Inflammatory macrophage treated with lipopolysaccharide for 4 hours (primary cell): ENCODE data around the gene LIMCH1.
"Not testable (repeated sequence)": the region's sequence is repeated elsewhere in the genome, so short reads cannot be mapped to it uniquely, and the experiment has no call there.

ENCODE experiments used
- DNase-seq: peaks from one replicate; pipeline ENCODE4 v3.0.0-alpha.2; 2020

The LIMCH1 gene

GRCh38 chr4:41692717-41693345 is 154.9 kb downstream of the LIMCH1 start:
- peak; percentile 36 for DNase-seq

DNA sequence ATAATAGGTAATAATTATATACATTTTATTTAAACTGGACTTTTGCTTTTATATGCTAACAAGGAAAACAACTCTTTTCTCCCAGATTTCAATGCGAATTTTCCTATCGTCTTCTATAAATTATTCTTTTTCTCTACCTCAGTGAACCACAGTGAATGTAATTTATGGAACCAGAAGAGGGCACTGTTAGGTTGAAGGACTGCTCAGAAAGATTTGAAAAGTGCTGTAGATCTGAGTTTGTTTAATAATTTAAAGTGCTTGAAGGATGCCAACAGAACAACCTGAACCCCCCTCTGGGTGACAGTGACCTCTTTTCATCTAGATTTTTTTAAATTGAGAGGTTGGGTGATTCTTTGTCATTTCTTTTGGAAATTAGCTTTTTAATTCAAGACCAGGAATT is 155.7 kb downstream of the LIMCH1 start:
- DNase-seq: peak; percentile 11

GRCh38 chr4:41696131-41696530 is 158.2 kb downstream of the LIMCH1 start:
- DNase-seq: no peak

GRCh38 chr4:41696763-41697162 is 158.8 kb downstream of the LIMCH1 start:
- DNase-seq: no peak

DNA sequence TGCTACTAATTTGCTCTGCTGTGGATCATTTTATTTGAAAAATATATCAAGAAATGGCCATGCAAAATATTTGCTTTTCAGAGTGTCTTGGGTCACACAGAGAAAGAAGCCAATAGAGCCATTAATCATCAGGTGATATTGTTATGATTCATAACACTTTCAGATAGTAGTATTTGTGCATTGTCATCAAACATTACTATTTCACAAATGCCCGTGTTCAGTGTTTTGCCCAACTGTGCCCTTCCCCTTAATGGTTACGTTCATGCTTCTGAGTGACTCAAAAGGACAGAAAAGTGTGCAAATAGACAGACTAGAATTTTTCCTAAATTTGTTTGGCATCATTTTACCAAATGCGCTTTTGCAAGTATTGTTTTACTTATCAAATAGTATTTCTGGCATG is 164.0 kb downstream of the LIMCH1 start:
- DNase-seq: no peak

DNA sequence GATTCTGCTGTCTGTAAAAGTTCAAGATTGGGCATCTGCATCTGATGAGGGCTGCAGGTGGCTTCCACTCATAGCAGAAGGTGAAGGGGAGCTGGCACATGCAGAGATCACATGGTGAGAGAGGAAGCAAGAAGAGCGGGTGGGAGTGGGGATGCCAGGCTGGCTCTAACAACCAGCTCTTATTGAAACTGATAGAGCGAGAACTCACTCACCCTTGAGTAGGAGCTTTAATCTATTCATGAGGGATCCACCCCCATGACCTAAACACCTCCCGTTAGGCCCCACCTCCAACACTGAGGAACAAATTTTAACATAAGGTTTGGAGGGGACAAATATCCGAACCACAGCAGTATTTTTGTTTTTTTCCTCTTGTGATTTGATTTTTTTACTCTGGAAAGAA is 164.8 kb downstream of the LIMCH1 start:
- no peak for DNase-seq

DNA sequence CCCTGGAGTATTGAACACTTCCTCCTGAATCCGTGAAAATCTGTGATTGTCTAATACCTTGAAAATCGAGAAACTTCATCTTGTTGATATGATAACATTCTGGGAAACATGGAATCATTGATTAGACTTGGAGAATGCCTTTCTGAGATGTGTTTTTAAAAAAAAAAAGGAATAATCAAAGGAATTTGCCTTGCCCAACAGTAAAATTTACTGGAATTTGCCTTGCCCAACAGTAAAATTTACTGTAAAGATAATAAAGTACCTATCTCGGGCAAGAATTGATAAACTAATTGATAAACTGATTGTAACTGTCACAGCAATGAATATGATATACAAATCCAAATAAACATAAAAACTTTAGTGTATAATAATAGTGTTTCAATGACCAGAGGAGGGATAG is 165.8 kb downstream of the LIMCH1 start:
- no peak for DNase-seq

- no peak for DNase-seq
These were observed 172.0 kb downstream of the LIMCH1 start for GRCh38 chr4:41709844-41710481.

GRCh38 chr4:41711654-41712053 is 173.7 kb downstream of the LIMCH1 start:
- DNase-seq: not testable (repeated sequence)

- DNase-seq: no peak
These were observed 174.5 kb downstream of the LIMCH1 start for GRCh38 chr4:41712425-41712824.

- no peak for DNase-seq
These were observed 175.8 kb downstream of the LIMCH1 start for GRCh38 chr4:41713768-41714167.

DNA sequence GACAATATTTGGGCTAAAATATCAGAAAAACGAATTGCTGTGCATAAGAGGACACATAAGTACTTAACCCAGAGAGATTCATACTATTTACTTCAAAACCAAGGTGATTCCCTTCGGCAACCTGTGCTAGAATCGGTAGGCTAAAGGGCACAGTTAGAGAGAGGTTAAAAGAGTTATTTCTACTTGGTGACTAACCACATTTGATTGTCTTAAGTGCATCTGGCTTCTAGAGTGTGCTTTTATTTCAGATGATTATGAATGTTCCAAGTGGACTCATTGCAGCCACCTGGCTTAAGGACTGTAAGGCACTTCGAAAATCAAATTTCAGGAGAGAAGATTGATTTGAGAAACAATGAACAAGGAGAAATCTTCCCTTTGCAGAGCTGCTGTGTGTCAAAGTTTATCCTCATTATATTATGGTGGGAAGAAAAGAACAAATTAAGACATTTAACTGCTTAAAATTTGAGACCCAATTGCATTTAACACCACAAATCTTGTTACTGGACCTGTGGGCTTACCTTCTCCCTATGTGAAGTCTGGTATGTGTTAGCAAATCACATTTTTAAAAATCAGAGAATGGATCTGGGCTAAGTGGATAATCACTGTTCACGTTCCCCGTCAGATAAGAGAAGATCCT is 176.5 kb downstream of the LIMCH1 start:
- DNase-seq: no peak

- DNase-seq: no peak
These were observed 177.2 kb downstream of the LIMCH1 start for GRCh38 chr4:41715155-41715554.

- DNase-seq: no peak
These were observed 180.9 kb downstream of the LIMCH1 start for GRCh38 chr4:41718907-41719306.

- no peak for DNase-seq
These were observed 181.5 kb downstream of the LIMCH1 start for GRCh38 chr4:41719417-41719816.

GRCh38 chr4:41722181-41722580 is 184.2 kb downstream of the LIMCH1 start:
- DNase-seq: no peak

- DNase-seq: no peak
These were observed 185.3 kb downstream of the LIMCH1 start for GRCh38 chr4:41723286-41723685.

DNA sequence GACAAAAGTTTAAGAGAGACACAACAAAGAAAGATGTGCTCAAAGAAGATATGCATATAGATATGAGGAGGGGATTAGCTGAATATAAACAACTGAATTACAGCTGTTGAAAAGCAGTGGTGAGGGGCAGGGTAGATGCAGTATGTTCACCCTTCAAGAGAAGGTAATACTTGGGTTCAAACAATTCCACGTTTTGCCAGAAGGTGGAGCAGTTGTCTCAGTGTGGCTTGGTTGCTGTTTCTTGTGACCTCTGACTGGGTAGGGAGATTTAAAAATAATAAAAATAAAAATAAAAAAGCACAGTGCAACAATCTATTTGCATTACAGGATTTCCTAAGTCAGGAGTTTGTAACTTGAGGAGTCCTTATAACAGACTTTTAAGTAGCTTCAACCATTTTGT is 187.3 kb downstream of the LIMCH1 start:
- no peak for DNase-seq

DNA sequence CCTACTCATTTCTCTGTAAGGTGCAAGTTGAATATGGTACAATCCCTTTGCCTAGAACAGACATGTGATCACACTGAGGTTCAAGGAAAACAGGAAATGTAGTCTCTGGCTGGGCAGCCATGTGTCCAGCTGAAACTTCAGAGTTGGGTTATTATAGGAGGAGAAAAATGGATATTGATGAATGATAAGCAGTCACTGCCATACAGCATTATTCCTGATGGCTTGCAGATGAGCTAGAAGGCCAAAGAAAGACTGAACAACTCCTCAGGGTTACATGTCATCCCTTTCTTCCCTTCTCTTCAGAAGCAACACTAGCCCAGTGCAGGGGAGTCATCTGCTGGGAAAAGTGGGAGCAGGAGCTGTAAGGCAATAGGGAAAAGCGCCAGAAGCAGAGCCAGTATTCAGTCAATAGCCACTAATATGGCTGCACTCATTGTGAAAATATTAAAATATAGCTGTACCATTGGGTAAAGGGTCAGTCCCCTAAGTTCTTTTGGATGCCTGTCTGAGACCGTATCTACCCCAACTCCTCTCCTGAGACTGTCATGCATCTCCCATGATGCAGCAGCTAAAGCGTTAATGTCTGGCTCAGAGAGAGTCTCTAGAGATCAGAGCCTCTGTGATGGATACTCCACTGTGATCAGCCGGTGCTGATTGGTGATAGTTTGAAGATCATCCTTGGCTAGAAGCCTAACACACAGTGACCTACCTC is 190.1 kb downstream of the LIMCH1 start:
- no peak for DNase-seq

GRCh38 chr4:41728573-41728913 is 190.6 kb downstream of the LIMCH1 start:
- DNase-seq: no peak

GRCh38 chr4:41731569-41732126 is 193.7 kb downstream of the LIMCH1 start:
- no peak for DNase-seq

- DNase-seq: no peak
These were observed 196.4 kb downstream of the LIMCH1 start for GRCh38 chr4:41734371-41734770.

DNA sequence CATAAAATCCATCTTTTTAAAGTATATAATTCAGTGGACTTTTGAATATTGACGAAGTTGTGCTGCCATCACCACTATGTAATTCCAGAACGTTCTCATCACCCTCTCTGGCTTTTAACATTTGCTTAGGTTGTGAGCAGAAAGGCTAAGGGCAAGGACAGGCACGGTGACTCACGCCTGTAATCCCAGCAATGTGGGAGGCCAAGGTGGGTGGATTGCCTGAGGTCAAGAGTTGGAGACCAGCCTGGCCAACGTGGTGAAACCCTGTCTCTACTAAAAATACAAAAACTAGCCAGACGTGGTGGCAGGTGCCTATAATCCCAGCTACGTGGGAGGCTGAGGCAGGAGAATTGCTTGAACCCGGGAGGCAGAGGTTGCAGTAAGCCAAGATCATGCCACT is 199.5 kb downstream of the LIMCH1 start:
- not testable (repeated sequence) for DNase-seq

DNA sequence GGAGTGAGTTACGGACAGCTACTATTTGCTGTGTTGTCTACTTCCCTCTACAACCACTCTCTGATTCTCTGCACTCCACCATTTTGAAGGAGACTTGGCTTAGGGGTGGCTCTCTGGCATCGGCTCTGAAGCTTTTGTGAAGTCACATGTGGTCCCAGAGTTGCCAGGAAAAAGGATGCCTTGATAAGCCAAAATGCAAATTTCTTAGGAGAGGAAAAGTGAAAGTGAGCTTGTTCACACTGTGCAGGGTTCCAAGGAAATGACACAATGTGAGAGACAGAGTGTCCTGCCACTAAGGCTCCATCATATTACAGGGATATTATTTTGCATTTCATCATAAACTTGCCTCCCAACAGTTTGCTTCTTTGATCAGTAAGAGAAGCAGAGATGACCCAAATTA is 203.4 kb downstream of the LIMCH1 start:
- DNase-seq: no peak
